GM12864 (cell line): ENCODE data around the gene SMAD2.
A peak's percentile ranks its signal among the peaks of the same experiment; 100 is the strongest.

Experiments
- DNase-seq: peaks from one replicate; pipeline ENCODE4 v3.0.0-alpha.2; 2011; ENCODE audit warnings: low read depth
- H3K4me3 ChIP-seq: 2 replicates; pipeline ENCODE4 v1.5.1; 2011; ENCODE audit warnings: mild to moderate bottlenecking, low read depth, low read length, control low read depth
- TF ChIP-seq, protein P1 (sequence below): IDR thresholded peaks from 2 replicates; pipeline ENCODE4 v1.5.1; 2011; ENCODE audit warnings: low read depth, mild to moderate bottlenecking, moderate library complexity, low read length, control low read depth, inconsistent platforms; ENCODE audit errors: missing control alignments

Gene SMAD2

DNA sequence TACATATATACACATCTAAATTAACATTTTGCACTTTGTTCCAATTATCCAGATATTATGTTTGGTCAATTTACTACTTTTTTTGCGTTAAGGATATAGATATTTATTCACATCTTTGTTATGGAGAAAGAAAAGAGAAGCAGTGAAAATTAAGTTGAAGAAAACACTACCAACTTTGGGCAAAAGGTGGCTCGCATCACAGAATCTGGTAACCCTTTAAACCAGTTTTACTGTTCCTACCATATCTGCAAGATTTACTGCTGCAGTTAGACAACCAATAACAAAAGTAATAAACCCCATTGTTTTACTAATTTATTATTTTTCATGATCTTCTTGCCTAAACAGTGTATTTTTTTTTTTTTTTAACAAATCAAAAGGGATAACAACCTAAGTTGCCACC, 53.6 kb downstream of the SMAD2 start:
- TF ChIP-seq, protein P1, sequence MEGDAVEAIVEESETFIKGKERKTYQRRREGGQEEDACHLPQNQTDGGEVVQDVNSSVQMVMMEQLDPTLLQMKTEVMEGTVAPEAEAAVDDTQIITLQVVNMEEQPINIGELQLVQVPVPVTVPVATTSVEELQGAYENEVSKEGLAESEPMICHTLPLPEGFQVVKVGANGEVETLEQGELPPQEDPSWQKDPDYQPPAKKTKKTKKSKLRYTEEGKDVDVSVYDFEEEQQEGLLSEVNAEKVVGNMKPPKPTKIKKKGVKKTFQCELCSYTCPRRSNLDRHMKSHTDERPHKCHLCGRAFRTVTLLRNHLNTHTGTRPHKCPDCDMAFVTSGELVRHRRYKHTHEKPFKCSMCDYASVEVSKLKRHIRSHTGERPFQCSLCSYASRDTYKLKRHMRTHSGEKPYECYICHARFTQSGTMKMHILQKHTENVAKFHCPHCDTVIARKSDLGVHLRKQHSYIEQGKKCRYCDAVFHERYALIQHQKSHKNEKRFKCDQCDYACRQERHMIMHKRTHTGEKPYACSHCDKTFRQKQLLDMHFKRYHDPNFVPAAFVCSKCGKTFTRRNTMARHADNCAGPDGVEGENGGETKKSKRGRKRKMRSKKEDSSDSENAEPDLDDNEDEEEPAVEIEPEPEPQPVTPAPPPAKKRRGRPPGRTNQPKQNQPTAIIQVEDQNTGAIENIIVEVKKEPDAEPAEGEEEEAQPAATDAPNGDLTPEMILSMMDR, result peak; percentile 3
- H3K4me3 ChIP-seq, result no peak overlapping the region

DNA sequence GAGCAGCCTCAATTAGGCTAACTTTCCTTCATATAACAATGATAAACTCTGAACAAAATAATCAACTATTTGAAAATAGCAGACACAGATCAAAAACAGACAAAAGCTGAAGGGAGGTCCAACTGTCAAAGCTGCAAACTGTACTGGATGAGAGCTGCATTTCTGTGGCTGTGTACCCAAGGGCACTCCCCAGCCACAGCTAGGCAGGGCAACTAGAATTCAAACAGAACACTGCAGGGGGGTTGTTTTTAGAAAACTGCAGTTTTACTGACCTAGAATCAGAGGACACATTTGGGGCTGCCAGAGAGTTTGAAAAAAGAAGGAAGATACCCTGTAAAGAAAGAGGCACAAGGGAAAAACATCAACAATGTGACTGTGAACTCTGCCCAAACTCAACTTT, 56.8 kb downstream of the SMAD2 start:
- no peak overlapping the region for H3K4me3 ChIP-seq
- TF ChIP-seq, protein P1, result no peak
- DNase-seq, result no peak

More for the DNA sequence above, 53.6 kb downstream of the SMAD2 start:
- DNase-seq, result no peak

DNA sequence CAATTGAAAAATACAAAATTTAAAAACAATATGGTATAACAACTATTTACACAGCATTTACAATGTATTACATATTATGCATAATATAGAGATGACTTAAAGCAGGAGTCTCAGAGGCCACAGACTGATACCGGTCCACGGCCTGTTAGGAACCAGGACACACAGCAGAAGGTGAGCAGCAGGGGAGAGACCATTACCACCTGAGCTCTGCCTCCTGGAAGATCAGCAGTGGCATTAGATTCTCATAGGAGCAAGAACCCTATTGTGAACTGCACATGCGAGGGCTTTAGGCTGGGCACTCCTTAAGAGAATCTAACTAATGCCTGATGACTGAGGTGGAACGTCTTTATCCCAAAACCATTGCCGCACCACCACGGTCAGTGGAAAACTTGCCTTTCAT, 58.0 kb downstream of the SMAD2 start:
- TF ChIP-seq, protein P1, result no peak
- no peak for DNase-seq
- no peak overlapping the region for H3K4me3 ChIP-seq

DNA sequence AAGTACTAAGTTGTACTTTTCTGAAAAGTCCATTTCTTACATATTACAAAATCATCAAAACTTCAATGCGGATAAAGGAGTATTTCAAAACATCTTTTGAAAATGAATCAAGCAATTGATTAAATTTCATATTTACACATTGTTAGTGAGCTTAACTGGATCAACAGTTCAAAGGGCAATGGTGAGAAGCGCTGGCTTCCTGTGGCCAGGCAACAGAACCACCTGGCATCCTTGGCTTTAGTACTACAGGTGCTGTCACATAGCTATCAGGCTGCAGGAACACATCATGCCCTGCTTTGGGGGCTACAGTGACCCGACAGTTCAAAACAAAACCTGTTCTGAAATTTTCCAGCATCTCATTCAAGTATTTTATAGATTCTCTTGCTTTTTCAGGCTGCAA, 59.2 kb downstream of the SMAD2 start:
- H3K4me3 ChIP-seq, result no peak overlapping the region
- TF ChIP-seq, protein P1, result no peak
- no peak for DNase-seq

DNA sequence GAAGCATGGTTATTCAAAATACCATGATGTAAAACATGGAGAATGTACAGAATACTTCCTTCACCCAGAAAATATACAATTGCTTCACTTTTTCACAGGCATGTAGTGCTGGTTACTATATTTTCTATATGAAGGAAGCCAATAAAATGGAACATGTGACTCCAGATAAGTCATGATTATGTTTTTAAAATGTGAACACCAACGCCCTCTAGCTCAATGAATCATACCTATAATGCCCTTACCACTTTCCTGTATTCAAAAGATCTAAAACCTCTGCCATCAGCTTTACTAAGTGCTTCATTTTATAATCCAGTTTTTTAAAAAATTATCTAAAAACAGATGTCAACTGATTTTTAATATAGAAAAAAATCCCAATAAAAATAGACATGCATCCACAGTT, 59.9 kb downstream of the SMAD2 start:
- H3K4me3 ChIP-seq, result no peak overlapping the region

DNA sequence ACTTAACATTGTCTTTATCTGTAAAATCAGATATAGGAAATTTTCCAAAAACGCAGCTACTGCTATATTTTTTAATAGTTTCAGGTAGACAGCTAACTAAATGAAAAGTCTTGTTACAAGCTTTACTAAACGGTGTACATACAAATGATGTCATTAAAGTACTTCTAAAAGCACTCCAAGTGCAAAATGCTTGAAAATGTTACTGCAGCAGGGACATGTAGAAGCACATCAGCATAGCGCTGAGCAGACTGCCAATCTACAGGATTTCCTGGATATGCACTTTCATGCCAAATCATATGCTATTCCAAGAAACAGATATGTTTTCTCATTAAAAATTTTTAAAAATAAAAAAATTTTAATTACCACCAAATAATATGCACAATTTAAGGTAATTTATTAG, 61.7 kb downstream of the SMAD2 start:
- TF ChIP-seq, protein P1, result no peak
- no peak overlapping the region for H3K4me3 ChIP-seq
- no peak for DNase-seq

More for the DNA sequence above, 59.9 kb downstream of the SMAD2 start:
- TF ChIP-seq, protein P1, result no peak
- DNase-seq, result no peak

DNA sequence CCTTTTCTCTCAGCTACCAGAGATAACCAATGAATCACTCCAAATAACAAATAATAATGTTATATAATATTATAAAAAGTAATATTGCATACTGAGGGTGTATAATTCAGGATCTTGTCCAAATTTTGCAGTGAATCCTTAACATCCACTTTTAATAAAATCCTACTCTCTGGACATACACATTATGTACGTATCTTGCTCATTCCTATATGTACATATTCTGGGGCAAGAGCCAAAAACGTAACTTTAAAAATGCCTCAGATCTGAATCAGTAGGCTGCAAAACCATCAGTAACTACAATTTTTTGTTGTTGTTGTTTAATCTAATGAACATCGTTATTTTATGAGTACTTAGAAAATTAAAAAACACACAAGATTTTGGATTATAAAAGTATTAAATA, 65.3 kb downstream of the SMAD2 start:
- DNase-seq, result no peak
- TF ChIP-seq, protein P1, result no peak
- H3K4me3 ChIP-seq, result no peak overlapping the region
